HG02763 (cell line): ENCODE measurements around the gene NCAPD3.

Source experiments
- ATAC-seq: cut with Tn5 transposase; IDR thresholded peaks from one replicate; pipeline ENCODE4 v1.9.1; 2021; ENCODE audit warnings: mild to moderate bottlenecking, moderate library complexity; ENCODE audit not compliant: unreplicated experiment

Gene NCAPD3

GRCh38 chr11:134252346-134253187, 28.8 kb upstream of the NCAPD3 start:
- ATAC-seq = peak; percentile 23

DNA sequence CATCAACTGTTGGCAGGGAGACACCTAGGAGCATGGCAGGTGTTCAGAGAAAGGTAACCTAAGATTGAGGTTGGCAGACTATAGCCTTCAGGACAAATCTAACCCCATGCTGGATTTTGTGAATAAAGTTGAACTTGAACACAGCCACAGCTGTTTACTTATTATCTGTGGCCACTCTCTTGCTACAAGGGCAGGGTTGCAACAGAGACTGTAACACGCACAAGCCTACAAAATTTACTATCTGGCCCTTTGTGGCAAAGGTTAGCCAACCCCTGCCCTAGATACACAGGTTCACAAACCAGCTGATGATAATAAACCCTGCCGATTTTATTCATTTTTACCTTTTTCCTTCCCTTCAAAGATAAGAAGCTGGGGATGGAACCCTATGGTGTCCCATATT, 26.9 kb upstream of the NCAPD3 start:
- no peak for ATAC-seq

- no peak for ATAC-seq
Observed at GRCh38 chr11:134250246-134250645, 26.5 kb upstream of the NCAPD3 start.

GRCh38 chr11:134248910-134249480, 25.2 kb upstream of the NCAPD3 start:
- no peak for ATAC-seq

DNA sequence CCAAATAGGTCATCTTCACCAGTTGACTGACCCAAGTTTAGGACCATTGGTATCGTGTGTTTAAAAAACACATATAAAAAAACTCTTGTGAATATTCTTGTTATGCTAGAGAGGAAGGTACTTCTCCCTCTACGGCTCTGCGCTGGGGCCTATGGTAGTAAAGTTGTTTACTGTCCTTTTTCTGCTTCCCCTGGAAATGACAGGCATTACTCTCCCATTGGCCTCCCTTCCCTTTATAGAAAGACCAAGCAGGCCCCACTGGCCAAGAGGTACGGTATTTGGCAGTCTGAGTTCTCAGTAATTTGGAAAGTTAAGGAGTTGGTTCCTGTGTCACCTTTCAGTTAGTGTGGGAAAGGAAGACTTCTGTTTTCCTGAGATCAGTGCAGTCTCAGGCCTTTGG, 22.9 kb upstream of the NCAPD3 start:
- ATAC-seq = no peak

DNA sequence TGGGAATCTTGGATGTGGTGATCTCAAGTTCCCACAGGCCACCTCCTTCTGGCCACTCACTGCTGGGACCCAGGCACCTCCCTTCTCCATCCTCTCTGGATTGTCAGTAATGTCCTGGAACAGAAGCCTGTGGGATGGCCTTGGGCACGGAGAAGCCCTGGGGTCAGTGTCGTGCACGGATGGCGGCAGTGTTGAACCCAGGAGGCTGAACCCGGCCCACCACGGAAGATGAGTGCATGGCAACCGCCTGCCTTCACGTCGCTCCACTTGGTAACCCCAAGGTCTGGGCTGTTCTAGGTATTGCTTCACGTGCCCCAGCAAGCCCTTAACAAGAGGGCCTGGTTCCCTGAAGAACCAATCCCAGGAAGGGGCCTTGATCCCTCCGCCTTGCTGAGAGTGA, 22.3 kb upstream of the NCAPD3 start:
- ATAC-seq = no peak

GRCh38 chr11:134245434-134245833, 21.7 kb upstream of the NCAPD3 start:
- no peak for ATAC-seq

DNA sequence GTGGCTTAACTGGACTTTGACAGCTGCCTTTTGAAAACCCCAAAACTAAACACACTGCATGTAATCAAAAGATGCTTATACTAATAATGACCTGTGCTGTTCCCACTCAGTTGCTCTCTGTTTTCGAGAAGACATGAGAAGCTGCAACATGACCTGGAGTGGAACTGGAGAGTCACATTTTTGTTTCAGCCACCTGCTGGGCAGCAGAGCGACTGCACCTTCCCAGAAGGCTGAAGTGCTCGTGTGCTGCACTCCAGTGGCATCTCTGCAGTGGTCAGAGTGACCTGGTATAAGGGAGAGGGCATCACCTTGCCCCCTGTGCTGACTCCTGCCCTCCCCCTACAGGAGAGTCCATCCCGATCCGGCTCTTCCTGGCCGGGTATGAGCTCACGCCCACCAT, 20.8 kb upstream of the NCAPD3 start:
- no peak for ATAC-seq

DNA sequence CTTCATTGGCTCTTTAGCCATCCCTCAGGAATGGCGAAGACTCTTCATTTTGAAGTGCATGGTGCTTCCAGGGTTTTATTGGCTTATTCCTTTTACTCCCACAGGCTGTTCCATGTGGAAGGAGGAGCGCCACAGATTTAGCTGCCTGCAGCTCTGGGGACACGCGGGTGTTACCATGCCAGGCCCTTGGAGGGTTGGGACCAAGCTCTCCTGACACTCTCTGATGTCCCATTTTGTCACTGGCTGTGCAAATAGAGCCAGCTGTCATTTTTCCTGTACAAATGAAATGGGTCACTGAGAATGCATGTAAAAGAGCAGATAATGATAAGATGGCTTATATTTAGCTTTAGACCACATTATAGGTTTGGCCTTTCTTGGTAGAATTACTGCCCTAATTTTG, 20.1 kb upstream of the NCAPD3 start:
- no peak for ATAC-seq

DNA sequence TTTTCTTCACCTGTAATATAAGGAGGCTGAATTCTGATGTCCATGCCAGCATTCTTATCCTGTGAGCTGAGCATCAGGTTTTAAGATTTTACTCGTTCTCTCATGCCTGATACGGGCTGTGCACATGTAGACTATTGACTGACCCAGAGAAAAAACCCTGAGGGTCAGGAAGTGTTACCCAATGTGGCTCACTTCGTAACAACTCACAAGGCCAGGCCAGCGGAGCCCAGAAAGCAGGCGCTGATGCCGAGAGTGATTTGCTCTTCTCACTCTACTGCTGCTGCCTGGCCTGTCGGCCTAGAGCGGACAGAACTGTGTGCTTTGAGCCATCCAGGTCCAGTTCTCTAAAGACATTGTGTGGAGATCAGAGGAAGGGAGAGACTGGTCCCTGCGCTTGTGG, 18.6 kb upstream of the NCAPD3 start:
- no peak for ATAC-seq

- no peak for ATAC-seq
Observed at GRCh38 chr11:134240592-134240991, 16.8 kb upstream of the NCAPD3 start.

DNA sequence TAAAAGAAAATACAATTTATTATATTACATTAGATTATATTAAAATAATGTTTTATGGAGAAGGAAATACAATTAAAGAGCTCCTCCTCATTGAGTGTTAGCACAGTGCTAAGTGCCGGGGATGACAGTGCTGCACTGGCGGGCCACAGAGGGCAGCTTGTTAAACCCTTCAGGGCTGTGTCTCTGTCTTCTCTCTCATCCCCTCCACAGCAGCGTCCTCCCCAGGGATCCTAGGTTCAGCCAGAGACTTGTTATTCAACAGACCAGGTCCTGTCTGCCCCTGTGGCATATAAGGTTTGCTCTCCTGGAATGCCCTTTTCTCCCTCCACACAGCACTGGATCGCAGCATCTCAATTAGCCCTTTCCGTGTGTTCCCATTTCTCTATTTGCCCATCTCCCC, 15.2 kb upstream of the NCAPD3 start:
- ATAC-seq = no peak

DNA sequence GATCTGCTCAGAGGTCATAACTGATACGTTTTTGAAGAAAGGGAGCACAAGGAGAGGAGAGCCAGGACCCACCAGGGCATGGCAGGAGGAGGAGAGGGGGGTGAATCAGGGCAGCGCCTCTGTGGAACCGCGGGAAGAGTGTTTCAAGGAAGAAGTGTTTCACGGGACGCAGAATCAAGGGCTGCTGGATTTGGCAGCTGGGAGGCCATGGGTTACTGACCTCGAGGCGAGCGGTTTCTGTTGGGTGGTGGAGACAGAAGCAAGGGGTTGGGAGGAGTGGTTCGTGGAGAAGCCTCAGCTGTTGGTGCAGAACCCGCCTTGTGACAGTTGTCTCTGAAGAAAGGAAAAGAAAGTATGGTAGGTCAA, 13.8 kb upstream of the NCAPD3 start:
- no peak for ATAC-seq

DNA sequence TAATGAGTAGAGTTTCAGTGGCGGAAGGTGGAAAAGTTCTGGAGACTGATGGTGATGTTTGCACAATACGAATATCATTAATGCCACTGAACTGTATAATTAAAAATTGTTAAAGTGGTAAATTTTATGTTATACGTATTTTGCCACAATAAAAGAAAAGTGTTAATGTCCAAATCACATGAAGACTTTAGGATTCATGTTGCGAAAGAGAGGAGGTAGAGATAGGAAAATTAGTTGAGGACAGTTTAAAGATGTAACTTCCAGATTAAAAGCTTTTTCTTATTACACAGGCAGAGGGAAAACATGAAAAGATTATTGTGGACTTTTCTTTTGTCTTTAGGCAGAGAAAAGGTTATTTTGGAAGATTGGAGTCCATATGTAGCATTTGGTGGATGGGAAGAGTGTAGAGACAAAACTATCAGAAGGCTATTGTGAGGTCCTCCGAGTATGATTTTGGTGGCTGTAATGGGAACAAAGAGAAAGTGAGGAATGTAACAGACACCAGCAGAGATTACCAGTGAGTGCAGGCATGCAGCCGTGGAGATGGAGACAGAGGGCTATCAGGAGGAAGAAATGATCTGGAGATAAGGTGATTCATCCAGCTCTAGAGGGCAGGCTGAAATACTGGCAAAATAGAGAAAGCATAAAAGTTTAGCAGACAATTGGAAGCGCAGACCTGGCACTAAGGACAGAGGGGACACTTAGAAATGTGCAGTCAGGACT, 13.2 kb upstream of the NCAPD3 start:
- no peak for ATAC-seq

- ATAC-seq = no peak
Observed at GRCh38 chr11:134235399-134235798, 11.6 kb upstream of the NCAPD3 start.

DNA sequence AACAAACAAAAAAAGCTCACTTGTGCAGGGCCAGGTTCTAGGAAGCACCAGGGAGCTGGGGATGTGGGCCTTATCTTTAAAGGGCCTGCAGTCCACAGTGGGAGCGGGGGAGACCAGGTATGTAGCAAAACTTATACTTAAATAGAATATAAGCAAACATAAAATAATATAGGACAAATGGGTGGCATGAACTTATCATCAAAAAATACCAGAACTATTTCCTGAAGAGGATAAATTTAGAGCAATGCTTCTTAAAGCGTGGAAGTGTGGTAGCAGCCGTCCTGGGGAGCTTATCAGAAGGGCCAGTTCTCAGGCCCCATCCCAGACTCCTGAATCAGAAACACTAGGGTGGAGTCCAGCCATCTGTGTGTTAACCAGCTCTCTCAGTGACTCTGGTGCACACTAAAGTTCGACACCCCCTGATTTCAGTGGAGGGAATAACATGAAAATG, 10.0 kb upstream of the NCAPD3 start:
- no peak for ATAC-seq

GRCh38 chr11:134231958-134232659, 8.3 kb upstream of the NCAPD3 start:
- no peak for ATAC-seq

DNA sequence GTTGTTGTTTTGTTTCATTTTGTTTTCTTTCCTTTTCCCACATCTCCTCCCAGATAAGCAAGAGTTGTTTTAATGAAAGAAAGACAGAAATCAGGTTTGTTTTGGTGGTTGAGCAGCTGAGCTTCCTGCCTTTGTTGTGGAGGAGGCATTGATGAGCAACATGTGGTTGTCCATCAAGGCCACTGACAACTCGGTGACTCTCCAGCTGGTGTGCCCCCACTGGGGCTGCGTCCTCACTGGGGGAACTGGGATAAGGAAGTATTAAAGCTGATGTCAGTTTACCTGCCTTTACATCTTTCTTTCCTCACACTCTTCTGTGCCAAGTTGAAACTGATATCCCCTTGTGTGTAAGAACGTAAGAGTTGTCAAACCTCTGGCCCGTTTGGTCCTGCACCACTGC, 6.6 kb upstream of the NCAPD3 start:
- ATAC-seq = no peak

GRCh38 chr11:134229126-134229790, 5.5 kb upstream of the NCAPD3 start:
- no peak for ATAC-seq

DNA sequence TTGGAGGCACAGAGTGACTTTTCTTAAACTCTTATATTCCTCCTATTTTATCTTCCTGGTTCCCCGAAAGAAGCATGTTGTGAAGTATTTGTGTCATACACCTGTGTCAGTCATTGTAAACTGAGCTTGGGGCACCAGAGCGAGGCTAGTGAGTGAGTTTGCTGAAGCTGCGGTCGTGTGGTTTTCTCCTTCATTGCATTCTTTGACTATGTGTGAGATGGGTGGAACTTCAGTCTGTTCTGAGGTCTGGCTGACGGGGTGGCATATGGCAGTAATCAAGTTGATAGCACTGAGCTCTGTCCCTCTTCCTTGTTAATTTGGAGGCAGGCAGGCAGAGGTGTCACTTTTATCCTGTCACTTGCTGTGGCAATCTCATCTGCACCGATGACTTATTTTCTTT, 4.9 kb upstream of the NCAPD3 start:
- ATAC-seq = peak; percentile 42

DNA sequence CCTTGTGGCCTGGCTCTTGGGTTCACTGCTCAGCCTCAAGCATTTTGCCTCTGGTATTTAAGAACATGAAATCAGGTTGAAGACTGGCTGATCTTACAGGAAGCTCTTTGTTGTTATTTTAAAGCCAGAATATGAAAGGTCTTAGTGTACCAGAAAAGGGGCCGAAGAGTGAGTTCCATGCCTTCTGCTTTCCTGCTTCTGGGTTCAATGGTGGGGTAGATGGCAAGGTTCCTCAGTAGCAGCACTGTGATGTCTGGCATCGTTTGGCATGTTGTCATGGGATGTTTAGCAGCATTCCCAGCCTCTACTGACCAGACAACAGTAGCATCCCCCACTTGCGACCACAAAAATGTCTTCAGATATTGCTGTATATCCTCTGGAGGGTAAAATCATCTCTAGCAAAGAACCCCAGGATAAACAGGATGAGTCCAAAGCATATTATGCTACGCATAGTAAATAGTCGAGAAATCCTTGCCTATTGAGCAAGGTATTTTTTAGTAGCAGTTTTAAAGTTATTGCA, 3.1 kb upstream of the NCAPD3 start:
- no peak for ATAC-seq
